GM19395 (cell line): ENCODE data around the gene GNAI1.
"Not testable (repeated sequence)": the region's sequence is repeated elsewhere in the genome, so short reads cannot be mapped to it uniquely, and the experiment has no call there.

Experiments
- ATAC-seq: cut with Tn5 transposase; IDR thresholded peaks from one replicate; pipeline ENCODE4 v1.9.1; 2021; ENCODE audit warnings: mild to moderate bottlenecking, moderate library complexity; ENCODE audit not compliant: unreplicated experiment

GNAI1 gene

GRCh38 chr7:80154656-80155333 lies 20.2 kb downstream of the GNAI1 start:
- ATAC-seq = no peak

- no peak for ATAC-seq
These were observed 20.7 kb downstream of the GNAI1 start for GRCh38 chr7:80155374-80155773.

- not testable (repeated sequence) for ATAC-seq
These were observed 23.1 kb downstream of the GNAI1 start for GRCh38 chr7:80157770-80158169.

GRCh38 chr7:80159802-80160201 lies 25.2 kb downstream of the GNAI1 start:
- ATAC-seq = no peak

GRCh38 chr7:80161466-80161865 lies 26.8 kb downstream of the GNAI1 start:
- no peak for ATAC-seq

GRCh38 chr7:80165177-80165576 lies 30.5 kb downstream of the GNAI1 start:
- ATAC-seq = no peak

GRCh38 chr7:80170445-80170844 lies 35.8 kb downstream of the GNAI1 start:
- no peak for ATAC-seq

- ATAC-seq = no peak
These were observed 37.8 kb downstream of the GNAI1 start for GRCh38 chr7:80172387-80172786.

- no peak for ATAC-seq
These were observed 41.1 kb downstream of the GNAI1 start for GRCh38 chr7:80175744-80176143.

- ATAC-seq = no peak
These were observed 46.8 kb downstream of the GNAI1 start for GRCh38 chr7:80181411-80181810.

GRCh38 chr7:80182630-80183276 lies 48.1 kb downstream of the GNAI1 start:
- no peak for ATAC-seq

GRCh38 chr7:80183351-80183750 lies 48.7 kb downstream of the GNAI1 start:
- no peak for ATAC-seq

GRCh38 chr7:80183900-80184685 lies 49.5 kb downstream of the GNAI1 start:
- no peak for ATAC-seq

- ATAC-seq = no peak
These were observed 50.1 kb downstream of the GNAI1 start for GRCh38 chr7:80184693-80185092.

GRCh38 chr7:80185571-80185970 lies 50.9 kb downstream of the GNAI1 start:
- ATAC-seq = no peak

- ATAC-seq = no peak
These were observed 52.1 kb downstream of the GNAI1 start for GRCh38 chr7:80186721-80187120.

- ATAC-seq = no peak
These were observed 52.6 kb downstream of the GNAI1 start for GRCh38 chr7:80187279-80187678.

- ATAC-seq = no peak
These were observed 53.1 kb downstream of the GNAI1 start for GRCh38 chr7:80187727-80188126.

- no peak for ATAC-seq
These were observed 55.0 kb downstream of the GNAI1 start for GRCh38 chr7:80189638-80190037.

- no peak for ATAC-seq
These were observed 63.0 kb downstream of the GNAI1 start for GRCh38 chr7:80197627-80198026.

GRCh38 chr7:80199051-80199450 lies 64.4 kb downstream of the GNAI1 start:
- ATAC-seq = no peak

GRCh38 chr7:80204454-80204853 lies 69.8 kb downstream of the GNAI1 start:
- ATAC-seq = no peak
